ENCODE measurements around the gene TSPAN19.
"Not testable (repeated sequence)": the region's sequence is repeated elsewhere in the genome, so short reads cannot be mapped to it uniquely, and the experiment has no call there.

Gene TSPAN19

GRCh38 chr12:85036234-85036707 lies at the start of gene TSPAN19, which contains the start of gene LRRIQ1:
Gene TSPAN19, minus strand, starts transcription at chr12:85036277. Its CDS starts 6,331 bp downstream, at chr12:85029946.
Gene LRRIQ1, plus strand, starts transcription at chr12:85036351. Its CDS starts 1,826 bp downstream, at chr12:85038177.
- DNase-seq (ENCODE audit: low spot score) = no peak

DNA sequence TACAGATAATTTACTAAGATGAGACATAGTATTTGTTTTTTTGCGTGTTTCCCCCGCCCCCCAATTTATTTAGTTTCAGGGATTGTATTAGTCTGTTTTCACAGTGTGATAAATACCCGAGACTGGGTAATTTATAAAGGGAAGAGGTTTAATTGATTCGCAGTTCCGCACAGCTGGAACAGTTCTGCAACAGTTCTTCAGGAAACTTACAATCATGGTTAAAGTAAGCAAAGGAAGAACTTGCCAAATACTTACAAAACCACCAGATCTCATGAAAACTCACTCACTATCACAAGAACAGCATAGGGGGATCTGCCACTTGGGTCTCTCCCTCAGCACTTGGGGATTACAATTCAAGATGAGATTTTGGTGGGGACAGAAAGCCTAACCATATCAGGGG lies 49.0 kb upstream of the TSPAN19 start:
- DNase-seq (ENCODE audit: low spot score) = no peak

- DNase-seq (ENCODE audit: low spot score) = no peak
Observed at GRCh38 chr12:85076688-85077430, 40.8 kb upstream of the TSPAN19 start.

- DNase-seq (ENCODE audit: low spot score) = no peak
Observed at GRCh38 chr12:85072826-85073225, 36.7 kb upstream of the TSPAN19 start.

DNA sequence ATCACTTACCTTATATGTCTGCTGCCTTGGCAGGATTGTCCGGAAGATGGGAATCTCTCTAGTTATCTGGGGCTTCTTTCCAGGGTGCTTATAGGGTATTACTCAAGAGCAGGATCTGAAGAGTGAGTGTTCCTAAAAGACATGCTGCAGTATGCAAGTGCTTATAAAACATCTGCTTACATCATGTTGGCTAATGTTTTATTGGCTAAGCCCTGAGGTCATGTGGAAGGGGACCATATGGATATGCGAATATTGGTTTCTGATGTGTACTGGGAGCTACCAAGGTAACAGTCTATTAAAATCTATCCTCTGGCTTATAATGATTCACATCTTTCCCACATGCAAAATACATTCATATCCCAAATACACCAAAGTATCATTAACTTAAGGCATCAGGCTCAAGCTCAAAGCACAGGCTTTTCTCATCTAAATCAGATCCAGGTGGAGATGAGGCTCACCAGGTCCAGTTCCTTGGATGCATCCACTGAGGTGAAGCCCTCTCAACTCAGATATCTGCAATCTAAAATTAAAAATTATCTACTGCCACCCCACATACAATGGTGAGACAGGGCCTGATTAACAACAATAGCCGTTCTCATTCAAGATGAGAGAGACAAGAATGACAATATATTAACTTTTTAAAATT lies 29.9 kb upstream of the TSPAN19 start:
- no peak for DNase-seq (ENCODE audit: low spot score)

DNA sequence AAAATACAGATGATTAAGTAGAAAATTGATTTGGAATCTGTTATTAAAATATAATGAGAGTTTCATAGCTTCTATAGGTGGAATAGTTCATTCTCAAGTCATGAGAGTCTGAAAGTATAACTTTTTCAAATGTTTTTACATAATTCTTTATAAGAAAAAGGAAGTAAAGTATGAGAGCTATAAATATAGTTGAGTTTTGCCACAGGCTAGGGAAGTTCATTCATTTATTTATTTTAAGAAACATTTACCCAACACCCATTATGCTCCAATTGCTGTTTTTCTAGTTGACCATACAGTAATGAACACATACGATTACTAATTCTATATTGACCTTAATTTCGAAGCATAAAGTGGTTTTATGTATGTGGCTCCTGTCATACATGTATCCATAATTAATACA lies 24.8 kb upstream of the TSPAN19 start:
- no peak for DNase-seq (ENCODE audit: low spot score)

GRCh38 chr12:85059594-85059993 lies 23.5 kb upstream of the TSPAN19 start:
- DNase-seq (ENCODE audit: low spot score) = no peak

GRCh38 chr12:85058339-85058738 lies 22.3 kb upstream of the TSPAN19 start:
- no peak for DNase-seq (ENCODE audit: low spot score)

GRCh38 chr12:85057370-85057963 lies 21.4 kb upstream of the TSPAN19 start:
- peak; percentile 26 for DNase-seq (ENCODE audit: low spot score)

DNA sequence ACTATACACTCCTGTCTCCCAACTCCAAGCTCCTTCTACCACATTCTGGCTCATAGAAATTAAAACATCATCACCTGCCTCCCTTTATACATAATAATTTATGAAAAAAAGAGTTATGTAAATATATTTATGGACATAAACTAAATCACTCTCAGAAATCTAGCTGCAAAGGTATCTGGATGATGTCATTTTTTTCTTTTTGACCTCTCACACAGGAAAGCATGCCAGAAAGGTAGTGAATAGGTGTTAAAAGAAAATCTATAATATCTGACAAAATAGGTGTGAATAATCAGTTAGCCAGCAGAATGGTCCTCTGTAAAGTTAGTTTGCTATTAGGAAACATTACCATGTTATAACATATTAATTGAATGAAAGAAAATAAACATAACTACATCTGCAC lies 7.8 kb upstream of the TSPAN19 start:
- DNase-seq (ENCODE audit: low spot score) = no peak

GRCh38 chr12:85041395-85041794 lies 5.3 kb upstream of the TSPAN19 start:
- DNase-seq (ENCODE audit: low spot score) = no peak

- DNase-seq (ENCODE audit: low spot score) = no peak
Observed at GRCh38 chr12:85036733-85037132, 656 bp upstream of the TSPAN19 start.

- DNase-seq (ENCODE audit: low spot score) = peak; percentile 4
Observed at GRCh38 chr12:85029456-85029855, 6.6 kb downstream of the TSPAN19 start.

DNA sequence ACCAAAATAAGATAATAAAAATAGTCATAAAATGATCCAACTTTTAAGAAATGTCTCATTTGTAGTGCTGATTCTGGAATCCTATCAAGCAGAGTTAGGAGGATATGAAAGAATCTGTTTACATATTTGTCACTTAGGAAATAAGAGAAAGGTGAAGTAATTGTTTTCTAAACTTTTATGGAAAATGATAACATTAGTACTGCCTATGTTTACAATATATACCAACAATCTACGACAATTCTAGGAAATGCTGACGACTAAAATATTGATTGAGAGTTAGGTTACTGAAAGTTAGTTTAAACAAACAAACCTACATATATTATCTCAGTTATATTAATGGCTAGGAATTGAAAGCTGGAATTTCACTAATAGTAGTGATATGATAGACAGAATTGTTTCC lies 18.0 kb downstream of the TSPAN19 start:
- no peak for DNase-seq (ENCODE audit: low spot score)

DNA sequence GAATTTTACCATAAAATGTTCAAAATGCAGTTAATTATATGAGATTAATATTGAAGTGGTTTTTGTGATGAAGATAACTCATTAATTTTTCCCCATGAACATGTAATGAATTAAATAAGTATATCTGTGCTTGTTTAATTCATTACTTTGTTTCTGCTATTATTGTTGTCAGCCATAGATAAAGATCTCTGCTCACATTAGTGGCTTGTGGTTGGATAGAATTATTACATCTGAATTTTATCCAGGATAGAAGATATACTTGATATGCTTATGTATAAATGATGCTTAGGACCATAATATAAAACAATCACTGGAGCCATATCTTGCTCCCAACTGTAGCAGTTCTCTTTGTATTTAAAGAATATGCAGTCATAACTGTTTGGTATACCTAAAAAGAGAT lies 18.5 kb downstream of the TSPAN19 start:
- no peak for DNase-seq (ENCODE audit: low spot score)

- no peak for DNase-seq (ENCODE audit: low spot score)
Observed at GRCh38 chr12:85017133-85017532, 18.9 kb downstream of the TSPAN19 start.

DNA sequence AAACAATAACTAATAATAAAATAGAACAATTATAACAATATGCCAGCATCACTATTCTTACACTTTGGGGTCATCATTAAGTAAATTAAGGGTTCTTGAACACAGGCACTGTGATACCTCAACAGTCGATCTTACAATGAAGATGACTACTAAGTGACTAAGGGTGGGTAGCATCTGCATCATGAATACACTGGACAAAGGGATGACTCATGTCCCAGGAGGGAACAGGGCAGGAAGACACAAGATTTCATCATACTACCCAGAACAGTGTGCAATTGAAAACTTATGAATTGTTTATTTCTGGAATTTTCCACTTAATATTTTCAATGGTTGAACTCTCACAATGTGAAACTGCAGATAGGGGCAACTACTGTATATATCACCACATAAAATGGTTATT lies 19.7 kb downstream of the TSPAN19 start:
- DNase-seq (ENCODE audit: low spot score) = no peak

DNA sequence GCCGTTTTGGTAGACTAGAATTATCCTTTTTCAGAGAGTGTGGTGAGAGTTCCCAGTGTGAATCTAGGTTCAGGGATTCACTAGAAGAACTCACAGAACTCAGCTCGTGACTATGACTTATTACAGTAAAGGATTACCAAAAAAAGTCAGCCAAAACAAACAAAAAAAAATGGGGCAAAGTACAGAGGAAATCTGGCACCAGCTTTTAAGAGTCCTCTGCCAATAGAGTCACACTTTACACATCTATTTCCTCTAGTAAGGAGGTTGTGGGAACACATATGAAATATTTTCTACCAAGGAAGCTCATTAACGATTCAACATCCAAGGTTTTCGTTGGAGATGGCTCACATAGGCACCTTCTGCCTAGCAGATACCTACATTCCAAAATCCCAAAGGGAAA lies 28.2 kb downstream of the TSPAN19 start:
- DNase-seq (ENCODE audit: low spot score) = no peak

DNA sequence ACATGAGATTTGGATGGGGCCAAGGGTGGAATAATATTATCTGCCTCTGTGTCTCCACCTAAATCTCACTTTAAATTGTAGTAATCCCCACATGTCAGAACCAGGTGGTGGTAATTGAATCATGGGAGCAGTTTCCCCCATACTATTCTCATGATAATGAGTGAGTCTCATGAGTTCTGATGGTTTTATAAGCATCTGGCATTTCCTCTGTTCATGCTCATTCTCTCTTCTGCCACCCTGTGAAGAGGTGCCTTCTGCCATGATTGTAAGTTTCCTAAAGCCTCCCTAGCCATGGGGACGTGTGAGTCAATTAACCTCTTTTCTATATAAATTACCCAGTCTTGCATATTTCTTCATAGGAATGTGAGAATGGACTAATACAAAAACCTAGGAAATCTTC lies 29.9 kb downstream of the TSPAN19 start:
- no peak for DNase-seq (ENCODE audit: low spot score)

- no peak for DNase-seq (ENCODE audit: low spot score)
Observed at GRCh38 chr12:85005615-85006014, 30.5 kb downstream of the TSPAN19 start.

GRCh38 chr12:85005047-85005446 lies 31.0 kb downstream of the TSPAN19 start:
- DNase-seq (ENCODE audit: low spot score) = not testable (repeated sequence)

DNA sequence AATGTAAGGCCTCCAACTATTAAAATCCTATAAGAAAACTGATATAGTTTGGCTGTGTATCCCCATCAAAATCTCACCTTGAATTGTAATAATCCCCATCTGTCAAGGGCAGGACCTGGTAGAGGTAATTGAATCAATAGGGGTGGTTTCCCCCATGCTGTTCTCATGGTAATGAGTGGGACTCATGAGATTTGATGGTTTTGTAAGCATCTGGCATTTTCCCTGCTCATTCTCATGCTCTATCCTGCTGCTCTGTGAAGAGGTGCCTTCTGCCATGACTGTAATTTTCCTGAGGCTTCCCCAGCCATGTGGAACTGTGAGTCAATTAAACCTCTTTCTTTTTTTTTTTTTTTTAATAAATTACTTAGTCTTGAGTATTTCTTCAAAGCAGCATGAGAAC lies 31.9 kb downstream of the TSPAN19 start:
- DNase-seq (ENCODE audit: low spot score) = no peak

DNA sequence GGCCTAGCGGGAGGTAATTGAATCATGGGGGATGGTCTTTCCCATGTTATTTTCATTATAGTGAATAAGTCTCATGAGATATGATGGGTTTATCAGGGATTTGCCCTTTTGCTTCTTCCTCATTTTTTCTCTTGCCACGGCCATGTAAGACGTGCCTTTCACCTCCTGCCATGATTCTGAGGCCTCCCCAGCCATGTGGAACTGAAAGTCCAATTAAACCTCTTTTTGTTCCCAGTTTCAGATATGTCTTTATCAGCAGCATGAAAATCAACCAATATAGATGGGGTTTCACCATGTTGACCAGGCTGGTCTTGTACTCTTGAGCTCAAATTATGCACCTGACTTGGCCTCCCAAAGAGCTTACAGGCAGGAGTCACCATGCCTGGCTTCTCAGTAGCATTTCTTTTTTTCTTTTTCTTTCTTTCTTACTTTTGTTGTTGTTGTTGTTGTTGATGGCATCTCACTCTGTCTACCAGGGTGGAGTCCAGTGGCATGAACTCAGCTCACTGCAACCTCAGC lies 33.2 kb downstream of the TSPAN19 start:
- DNase-seq (ENCODE audit: low spot score) = no peak
